Measurements from ENCODE around the gene SERINC3. TPM values are rescaled to one million over a fixed set of nuclear protein-coding genes. Genes with fewer than 3 reads are reported as not detected.
"Not testable (repeated sequence)": the region's sequence is repeated elsewhere in the genome, so short reads cannot be mapped to it uniquely, and the experiment has no call there.

The SERINC3 gene
- 10 to 100 TPM; 85.6 to 100.0 TPM for total RNA-seq

- Mint-ChIP-seq H3K4me1 (ENCODE audit: low read depth) (peaks cover 52% of the 10 kb centered on the region), H3K36me3 (ENCODE audit: insufficient read depth in 2 of 2) (peaks cover 0 to 2% of the 10 kb centered on the region in 2 donors), H3K4me3 (peak within 1 kb of the TSS; percentile 86 to 95), H3K27ac (peak within 1 kb of the TSS; percentile 89), H3K9me3 (no peaks in the 10 kb centered on the region), H3K27me3 (ENCODE audit: low read depth) (no peaks in the 10 kb centered on the region)
- DNase-seq (peak; percentile 97 to 99), ATAC-seq (replicated peaks in 1 of 2) (peak; percentile 99)
Observed at GRCh38 chr20:44521484-44522481, at the start of gene SERINC3. Gene SERINC3 (minus strand): TSS chr20:44522070. CDS start chr20:44521951, 119 bp downstream.

GRCh38 chr20:44571362-44571988 lies 49.6 kb upstream of the SERINC3 start:
- Mint-ChIP-seq H3K36me3 (ENCODE audit: insufficient read depth in 2 of 2) (no peaks in the 10 kb centered on the region), H3K9me3 (no peaks in the 10 kb centered on the region), H3K27ac (no peak overlapping the region), H3K27me3 (ENCODE audit: low read depth) (no peaks in the 10 kb centered on the region), H3K4me1 (ENCODE audit: low read depth) (peaks cover 15% of the 10 kb centered on the region), H3K4me3 (no peak overlapping the region)
- ATAC-seq (replicated peaks in 1 of 2) (no peak), DNase-seq (no peak)

- peaks cover 10% of the 10 kb centered on the region for H3K4me1 Mint-ChIP-seq (ENCODE audit: low read depth)
- H3K27ac Mint-ChIP-seq, result no peak overlapping the region
- no peaks in the 10 kb centered on the region for H3K27me3 Mint-ChIP-seq (ENCODE audit: low read depth)
- ATAC-seq (replicated peaks in 1 of 2) (no peak), DNase-seq (no peak)
- no peaks in the 10 kb centered on the region for H3K9me3 Mint-ChIP-seq
- no peak overlapping the region for H3K4me3 Mint-ChIP-seq
- no peaks in the 10 kb centered on the region for H3K36me3 Mint-ChIP-seq (ENCODE audit: insufficient read depth in 2 of 2)
Observed at GRCh38 chr20:44570367-44570766, 48.5 kb upstream of the SERINC3 start.

GRCh38 chr20:44566811-44567210 lies 44.9 kb upstream of the SERINC3 start:
- Mint-ChIP-seq H3K4me1 (ENCODE audit: low read depth) (peaks cover 6% of the 10 kb centered on the region), H3K27me3 (ENCODE audit: low read depth) (no peaks in the 10 kb centered on the region), H3K9me3 (no peaks in the 10 kb centered on the region), H3K27ac (no peak overlapping the region), H3K4me3 (no peak overlapping the region), H3K36me3 (ENCODE audit: insufficient read depth in 2 of 2) (no peaks in the 10 kb centered on the region)
- DNase-seq, result no peak
- ATAC-seq (replicated peaks in 1 of 2), result no peak

GRCh38 chr20:44566018-44566417 lies 44.1 kb upstream of the SERINC3 start:
- no peak overlapping the region for H3K27ac Mint-ChIP-seq
- ATAC-seq (replicated peaks in 1 of 2) (no peak), DNase-seq (no peak)
- H3K9me3 Mint-ChIP-seq, result no peaks in the 10 kb centered on the region
- no peaks in the 10 kb centered on the region for H3K27me3 Mint-ChIP-seq (ENCODE audit: low read depth)
- no peak overlapping the region for H3K4me3 Mint-ChIP-seq
- no peaks in the 10 kb centered on the region for H3K36me3 Mint-ChIP-seq (ENCODE audit: insufficient read depth in 2 of 2)
- no peaks in the 10 kb centered on the region for H3K4me1 Mint-ChIP-seq (ENCODE audit: low read depth)

- H3K4me1 Mint-ChIP-seq (ENCODE audit: low read depth), result no peaks in the 10 kb centered on the region
- no peak overlapping the region for H3K4me3 Mint-ChIP-seq
- no peak for DNase-seq
- no peak overlapping the region for H3K27ac Mint-ChIP-seq
- H3K36me3 Mint-ChIP-seq (ENCODE audit: insufficient read depth in 2 of 2), result no peaks in the 10 kb centered on the region
- no peaks in the 10 kb centered on the region for H3K9me3 Mint-ChIP-seq
- no peaks in the 10 kb centered on the region for H3K27me3 Mint-ChIP-seq (ENCODE audit: low read depth)
- ATAC-seq (replicated peaks in 1 of 2), result no peak
Observed at GRCh38 chr20:44561876-44562275, 40.0 kb upstream of the SERINC3 start.

GRCh38 chr20:44560818-44561217 lies 38.9 kb upstream of the SERINC3 start:
- H3K4me3 Mint-ChIP-seq, H3K9me3 Mint-ChIP-seq: not testable (repeated sequence)

GRCh38 chr20:44560229-44560628 lies 38.4 kb upstream of the SERINC3 start:
- DNase-seq, result no peak
- no peak overlapping the region for H3K27ac Mint-ChIP-seq
- ATAC-seq (replicated peaks in 1 of 2), result no peak
- no peak overlapping the region for H3K4me3 Mint-ChIP-seq
- no peaks in the 10 kb centered on the region for H3K9me3 Mint-ChIP-seq
- H3K36me3 Mint-ChIP-seq (ENCODE audit: insufficient read depth in 2 of 2), result no peaks in the 10 kb centered on the region
- no peaks in the 10 kb centered on the region for H3K4me1 Mint-ChIP-seq (ENCODE audit: low read depth)
- no peaks in the 10 kb centered on the region for H3K27me3 Mint-ChIP-seq (ENCODE audit: low read depth)

More at GRCh38 chr20:44560818-44561217, 38.9 kb upstream of the SERINC3 start:
- not testable (repeated sequence) for H3K27me3 Mint-ChIP-seq (ENCODE audit: low read depth); ATAC-seq (replicated peaks in 1 of 2); H3K36me3 Mint-ChIP-seq (ENCODE audit: insufficient read depth in 2 of 2); DNase-seq; H3K4me1 Mint-ChIP-seq (ENCODE audit: low read depth); H3K27ac Mint-ChIP-seq

- Mint-ChIP-seq H3K9me3 (no peaks in the 10 kb centered on the region), H3K4me1 (ENCODE audit: low read depth) (no peaks in the 10 kb centered on the region), H3K27ac (no peak overlapping the region), H3K27me3 (ENCODE audit: low read depth) (no peaks in the 10 kb centered on the region), H3K36me3 (ENCODE audit: insufficient read depth in 2 of 2) (no peaks in the 10 kb centered on the region), H3K4me3 (no peak overlapping the region)
- ATAC-seq (replicated peaks in 1 of 2) (no peak), DNase-seq (no peak)
Observed at GRCh38 chr20:44559302-44559701, 37.4 kb upstream of the SERINC3 start.

GRCh38 chr20:44552950-44553908 lies 31.4 kb upstream of the SERINC3 start:
- ATAC-seq (replicated peaks in 1 of 2), result peak; percentile 79 to 83
- Mint-ChIP-seq H3K4me1 (ENCODE audit: low read depth) (peaks cover 21% of the 10 kb centered on the region), H3K27me3 (ENCODE audit: low read depth) (no peaks in the 10 kb centered on the region), H3K4me3 (peak overlapping the region; percentile 12 to 74), H3K36me3 (ENCODE audit: insufficient read depth in 2 of 2) (no peaks in the 10 kb centered on the region), H3K27ac (peak overlapping the region; percentile 88), H3K9me3 (no peaks in the 10 kb centered on the region)
- DNase-seq, result no peak

- Mint-ChIP-seq H3K4me3 (peak overlapping the region; percentile 12 to 74), H3K36me3 (ENCODE audit: insufficient read depth in 2 of 2) (no peaks in the 10 kb centered on the region), H3K27me3 (ENCODE audit: low read depth) (no peaks in the 10 kb centered on the region), H3K4me1 (ENCODE audit: low read depth) (peaks cover 21% of the 10 kb centered on the region), H3K27ac (peak overlapping the region; percentile 88), H3K9me3 (no peaks in the 10 kb centered on the region)
- no peak for ATAC-seq (replicated peaks in 1 of 2)
- DNase-seq, result no peak
Observed at GRCh38 chr20:44552568-44552949, 30.7 kb upstream of the SERINC3 start.

GRCh38 chr20:44552050-44552449 lies 30.2 kb upstream of the SERINC3 start:
- Mint-ChIP-seq H3K9me3 (no peaks in the 10 kb centered on the region), H3K4me3 (no peak overlapping the region), H3K36me3 (ENCODE audit: insufficient read depth in 2 of 2) (no peaks in the 10 kb centered on the region), H3K4me1 (ENCODE audit: low read depth) (peaks cover 21% of the 10 kb centered on the region), H3K27ac (peak overlapping the region; percentile 88), H3K27me3 (ENCODE audit: low read depth) (no peaks in the 10 kb centered on the region)
- ATAC-seq (replicated peaks in 1 of 2), result no peak
- DNase-seq, result no peak

Measured in activated T-cell treated with anti-CD3 and anti-CD28 coated beads, Interleukin-2, amount 50 U/mL, for 72 hours (primary cell).